T-cell (primary cell): Measurements from ENCODE around the gene TRMT6. TPM values are rescaled to one million over a fixed set of nuclear protein-coding genes. Genes with fewer than 3 reads are reported as not detected.

Source experiments
- ATAC-seq, 4 experiments: fragments of 200-7000 bp in 3 of 4; fragments of 150-1000 bp in 1 of 4; cut with Tn5 transposase; replicated peaks in 1 of 4; 1 replicate in 3 of 4; 2 replicates in 1 of 4; pipeline ENCODE4 v1.10.0; 2021; ENCODE audit warnings: moderate library complexity in 3 of 4, mild to moderate bottlenecking in 2 of 4, moderate number of reproducible peaks in 1 of 4
- CTCF ChIA-PET, 2 donors: fragments of 300-600 bp; sonication (Branson Sonifier 250); formaldehyde crosslinking; loops; one replicate each; lab custom pipeline; 2022; ENCODE audit warnings: antibody characterized with exemption in 2 of 2; lab: Charles Lee
- POLR2A ChIA-PET, 2 donors: fragments of 300-600 bp; sonication (Branson Sonifier 250); formaldehyde crosslinking; loops; one replicate each; lab custom pipeline; 2022; ENCODE audit warnings: antibody characterized with exemption in 2 of 2; lab: Charles Lee
- DNase-seq, 35 experiments: peaks; one replicate each; pipeline versions ENCODE4 v3.0.0 to v3.0.0-alpha.2; 2013 to 2023
- H3K27ac ChIP-seq: one replicate; pipeline ENCODE4 v1.5.1; 2013; ENCODE audit warnings: low read length
- H3K27me3 ChIP-seq, 2 experiments: replicated peaks in 1 of 2; 1 replicate in 1 of 2; 2 replicates in 1 of 2; pipeline versions ENCODE4 v1.6.1 to v1.7.0; 2013; ENCODE audit warnings: low read length in 1 of 2, mixed read lengths in 1 of 2; ENCODE audit not compliant: control insufficient read depth in 2 of 2, insufficient read depth in 2 of 2; ENCODE audit errors: extremely low read depth in 1 of 2
- H3K36me3 ChIP-seq, 2 donors: 1 replicate in 1 of 2; 2 replicates in 1 of 2; pipeline versions ENCODE4 v1.6.1 to v1.7.0; 2013; ENCODE audit warnings: low read length in 1 of 2; ENCODE audit not compliant: control insufficient read depth in 2 of 2, insufficient read depth in 1 of 2; ENCODE audit errors: extremely low read depth in 1 of 2
- H3K4me1 ChIP-seq, 2 experiments: 1 replicate in 1 of 2; 2 replicates in 1 of 2; pipeline versions ENCODE4 v1.6.1 to v1.7.0; 2013; ENCODE audit warnings: low read length in 2 of 2, mixed read lengths in 1 of 2; ENCODE audit not compliant: insufficient read depth in 2 of 2, control insufficient read depth in 1 of 2; ENCODE audit errors: extremely low read depth in 1 of 2
- H3K4me3 ChIP-seq, 2 donors: 1 replicate in 1 of 2; 2 replicates in 1 of 2; pipeline versions ENCODE4 v1.5.1 to v1.7.0; 2013; ENCODE audit warnings: mild to moderate bottlenecking in 2 of 2, low read length in 1 of 2, moderate library complexity in 1 of 2; ENCODE audit not compliant: control insufficient read depth in 1 of 2; ENCODE audit errors: extremely low read depth in 1 of 2
- H3K9me3 ChIP-seq: 2 replicates; pipeline ENCODE4 v1.7.0; 2013
- H3K27ac Mint-ChIP-seq, 2 donors: one replicate each; pipeline ENCODE4 v1.8.0; 2020 to 2021; ENCODE audit warnings: mild to moderate bottlenecking in 2 of 2, mixed read lengths in 2 of 2
- H3K27me3 Mint-ChIP-seq, 2 donors: one replicate each; pipeline ENCODE4 v1.8.0; 2021 to 2022; ENCODE audit warnings: mixed read lengths in 2 of 2
- H3K36me3 Mint-ChIP-seq: one replicate; pipeline ENCODE4 v1.8.0; 2021; ENCODE audit warnings: mixed read lengths
- H3K4me1 Mint-ChIP-seq, 3 donors: one replicate each; pipeline ENCODE4 v1.8.0; 2020 to 2022; ENCODE audit warnings: mixed read lengths in 3 of 3, mild to moderate bottlenecking in 1 of 3
- H3K4me3 Mint-ChIP-seq, 3 donors: one replicate each; pipeline ENCODE4 v1.8.0; 2020 to 2022; ENCODE audit warnings: mild to moderate bottlenecking in 3 of 3, mixed read lengths in 3 of 3, moderate library complexity in 3 of 3
- H3K9me3 Mint-ChIP-seq, 3 donors: one replicate each; pipeline ENCODE4 v1.8.0; 2020 to 2022; ENCODE audit warnings: mixed read lengths in 3 of 3
- WGBS: methylation state at CpG from one replicate; pipeline ENCODE4 v1.1.5; 2013; ENCODE audit warnings: missing lambda C conversion rate; ENCODE audit not compliant: insufficient coverage; 5-methylcytosine and 5-hydroxymethylcytosine counted together
- total RNA-seq, 35 experiments: library from RNA in 6 of 35; stranded (reverse) in 6 of 35; fragments of 120-200 nt in 1 of 35; gene quantifications; one replicate each; pipeline versions ENCODE4 v1.2.1 to v1.2.4 and lab custom pipeline; 2013 to 2026

Gene TRMT6
- total RNA-seq, 5 donors from 2014 or later (not counting 1 experiment from before 2014, with no cell fraction given), result 9.4 to 14.6 (median 13.6) TPM

GRCh38 chr20:5908981-5909380 is 41.4 kb downstream of the TRMT6 start:
- POLR2A ChIA-PET, result interaction anchor here in 1 of 2 donors (0.7 kb wide), 1 partner anchor 18 kb away, joined by 5 read pairs; no protein-coding TSS in a partner anchor
- H3K9me3 Mint-ChIP-seq, result no peaks in the 10 kb centered on the region
- H3K36me3 Mint-ChIP-seq, result no peaks in the 10 kb centered on the region
- Histone ChIP-seq H3K27me3 (peaks cover 3 to 35% of the 10 kb centered on the region in 2 experiments), H3K27ac (no peak overlapping the region), H3K4me1 (peaks cover 5 to 10% of the 10 kb centered on the region in 2 experiments), H3K9me3 (peaks cover 2% of the 10 kb centered on the region), H3K4me3 (no peak overlapping the region), H3K36me3 (no peaks in the 10 kb centered on the region)
- no CpG with 5 or more reads among the region's 2 CpGs for WGBS
- DNase-seq (no peak), ATAC-seq (no peak)
- H3K27me3 Mint-ChIP-seq, result peaks cover 55 to 78% of the 10 kb centered on the region in 2 donors
- H3K4me1 Mint-ChIP-seq, result peaks cover 7 to 16% (median 14%) of the 10 kb centered on the region in 3 donors
- CTCF ChIA-PET, result no interaction called here
- no peak overlapping the region for H3K4me3 Mint-ChIP-seq
- no peak overlapping the region for H3K27ac Mint-ChIP-seq

- POLR2A ChIA-PET, result no interaction called here
- H3K9me3 Mint-ChIP-seq, result peaks cover 0 to 6% (median 0%) of the 10 kb centered on the region in 3 donors
- no peak overlapping the region for H3K27ac ChIP-seq
- WGBS, result no CpG with 5 or more reads among the region's 1 CpG
- no peak overlapping the region for H3K4me3 Mint-ChIP-seq
- no peaks in the 10 kb centered on the region for H3K4me1 Mint-ChIP-seq
- CTCF ChIA-PET, result no interaction called here
- no peaks in the 10 kb centered on the region for H3K36me3 Mint-ChIP-seq
- H3K4me1 ChIP-seq, result no peaks in the 10 kb centered on the region
- DNase-seq (no peak), ATAC-seq (no peak)
- no peak overlapping the region for H3K4me3 ChIP-seq
- H3K27ac Mint-ChIP-seq, result no peak overlapping the region
- H3K27me3 ChIP-seq, result peaks cover 3 to 5% of the 10 kb centered on the region in 2 experiments
- H3K36me3 ChIP-seq, result no peaks in the 10 kb centered on the region
- peaks cover 31 to 36% of the 10 kb centered on the region in 2 donors for H3K27me3 Mint-ChIP-seq
- no peaks in the 10 kb centered on the region for H3K9me3 ChIP-seq
Observed at GRCh38 chr20:5900908-5901307, 49.4 kb downstream of the TRMT6 start.

- no CpG with 5 or more reads among the region's 1 CpG for WGBS
- Mint-ChIP-seq H3K27ac (no peak overlapping the region), H3K27me3 (peaks cover 31% of the 10 kb centered on the region in 2 donors), H3K4me3 (no peak overlapping the region), H3K4me1 (no peaks in the 10 kb centered on the region), H3K9me3 (peaks cover 0 to 6% (median 0%) of the 10 kb centered on the region in 3 donors), H3K36me3 (no peaks in the 10 kb centered on the region)
- Histone ChIP-seq H3K27me3 (peaks cover 3 to 5% of the 10 kb centered on the region in 2 experiments), H3K4me1 (no peaks in the 10 kb centered on the region), H3K36me3 (no peaks in the 10 kb centered on the region), H3K9me3 (no peaks in the 10 kb centered on the region), H3K4me3 (no peak overlapping the region), H3K27ac (no peak overlapping the region)
- no peak for ATAC-seq
- POLR2A ChIA-PET, result no interaction called here
- CTCF ChIA-PET, result no interaction called here
- no peak for DNase-seq
Observed at GRCh38 chr20:5899444-5899843, 50.9 kb downstream of the TRMT6 start.

GRCh38 chr20:5895626-5896025 is 54.7 kb downstream of the TRMT6 start:
- no CpG with 5 or more reads among the region's 2 CpGs for WGBS
- Histone ChIP-seq H3K36me3 (no peaks in the 10 kb centered on the region), H3K4me3 (no peak overlapping the region), H3K9me3 (no peaks in the 10 kb centered on the region), H3K27me3 (peaks cover 3 to 6% of the 10 kb centered on the region in 2 experiments), H3K4me1 (no peaks in the 10 kb centered on the region), H3K27ac (no peak overlapping the region)
- ChIA-PET POLR2A (no interaction called here), CTCF (no interaction called here)
- Mint-ChIP-seq H3K27me3 (peaks cover 24 to 27% of the 10 kb centered on the region in 2 donors), H3K36me3 (no peaks in the 10 kb centered on the region), H3K4me3 (no peak overlapping the region), H3K4me1 (no peaks in the 10 kb centered on the region), H3K27ac (no peak overlapping the region), H3K9me3 (peaks cover 0 to 6% (median 0%) of the 10 kb centered on the region in 3 donors)
- no peak for DNase-seq
- ATAC-seq, result no peak

- WGBS, result 88% methylated on average over 1 of the region's 2 CpGs
- Mint-ChIP-seq H3K4me1 (no peaks in the 10 kb centered on the region), H3K36me3 (no peaks in the 10 kb centered on the region), H3K9me3 (peaks cover 0 to 2% (median 0%) of the 10 kb centered on the region in 3 donors), H3K27ac (no peak overlapping the region), H3K27me3 (peaks cover 24 to 25% of the 10 kb centered on the region in 2 donors), H3K4me3 (no peak overlapping the region)
- no peaks in the 10 kb centered on the region for H3K9me3 ChIP-seq
- H3K4me1 ChIP-seq, result no peaks in the 10 kb centered on the region
- H3K36me3 ChIP-seq, result no peaks in the 10 kb centered on the region
- H3K4me3 ChIP-seq, result no peak overlapping the region
- ChIA-PET CTCF (no interaction called here), POLR2A (no interaction called here)
- H3K27ac ChIP-seq, result no peak overlapping the region
- H3K27me3 ChIP-seq, result peaks cover 3 to 6% of the 10 kb centered on the region in 2 experiments
- no peak for ATAC-seq
- no peak for DNase-seq
Observed at GRCh38 chr20:5893621-5894020, 56.7 kb downstream of the TRMT6 start.

- peaks cover 3 to 6% of the 10 kb centered on the region in 2 experiments for H3K27me3 ChIP-seq
- CTCF ChIA-PET, result no interaction called here
- H3K4me1 ChIP-seq, result no peaks in the 10 kb centered on the region
- POLR2A ChIA-PET, result no interaction called here
- Mint-ChIP-seq H3K4me3 (no peak overlapping the region), H3K4me1 (no peaks in the 10 kb centered on the region), H3K36me3 (no peaks in the 10 kb centered on the region), H3K9me3 (no peaks in the 10 kb centered on the region), H3K27ac (no peak overlapping the region), H3K27me3 (peaks cover 24 to 27% of the 10 kb centered on the region in 2 donors)
- H3K27ac ChIP-seq, result no peak overlapping the region
- H3K9me3 ChIP-seq, result no peaks in the 10 kb centered on the region
- ATAC-seq (no peak), DNase-seq (no peak)
- WGBS, result no CpG with 5 or more reads among the region's 3 CpGs
- H3K36me3 ChIP-seq, result no peaks in the 10 kb centered on the region
- no peak overlapping the region for H3K4me3 ChIP-seq
Observed at GRCh38 chr20:5893052-5893451, 57.3 kb downstream of the TRMT6 start.
